SK-N-SH (cell line): ENCODE measurements around the gene MACROD2. TPM values are rescaled to one million over a fixed set of nuclear protein-coding genes. Genes with fewer than 3 reads are reported as not detected.

Source experiments
- CTCF ChIA-PET: fragments of 300-600, 350-600 bp; formaldehyde crosslinking; extraction: SDS; loops from one replicate; lab custom pipeline; 2021; lab: Yijun Ruan, JAX
- POLR2A ChIA-PET: fragments of 350-600 bp; sonication (Branson Sonifier 250); formaldehyde crosslinking; extraction: SDS; loops from one replicate; lab custom pipeline; 2020; ENCODE audit warnings: antibody characterized with exemption, inconsistent platforms; lab: Yijun Ruan, JAX
- DNase-seq: peaks from one replicate; pipeline ENCODE4 v3.0.0; 2012
- H2AFZ ChIP-seq: fragments of 200-600 bp; sonication (generic); 2 replicates; pipeline ENCODE4 v1.8.1; 2016; ENCODE audit warnings: antibody characterized with exemption, mild to moderate bottlenecking, low read depth
- H3F3A ChIP-seq: fragments of 200-600 bp; sonication (generic); replicated peaks from 2 replicates; pipeline ENCODE3; 2016; ENCODE audit warnings: antibody characterized with exemption, mild to moderate bottlenecking; ENCODE audit not compliant: insufficient read depth
- H3K27ac ChIP-seq, 2 experiments: fragments of 200-500 bp in 1 of 2; fragments of 200-600 bp in 1 of 2; sonication (Bioruptor generic) in 1 of 2; sonication (generic), shearing (Covaris generic) in 1 of 2; 2 replicates each; pipeline versions ENCODE4 v1.5.1 to v1.6.1; 2014 to 2016; ENCODE audit warnings: low read depth in 2 of 2, inconsistent platforms in 1 of 2, low read length in 1 of 2, mild to moderate bottlenecking in 1 of 2, mixed read lengths in 1 of 2
- H3K27me3 ChIP-seq: fragments of 200-600 bp; sonication (generic), shearing (Covaris generic); 2 replicates; pipeline ENCODE4 v1.6.1; 2016; ENCODE audit warnings: mixed run types; ENCODE audit not compliant: insufficient read depth
- H3K36me3 ChIP-seq, 2 experiments: fragments of 200-500 bp in 1 of 2; fragments of 200-600 bp in 1 of 2; sonication (Bioruptor generic) in 1 of 2; sonication (generic) in 1 of 2; replicated peaks in 1 of 2; 2 replicates each; pipeline versions ENCODE3 to v1.5.1; 2014 to 2016; ENCODE audit warnings: low read length in 1 of 2, mild to moderate bottlenecking in 1 of 2; ENCODE audit not compliant: insufficient read depth in 2 of 2, control insufficient read depth in 1 of 2
- H3K4me1 ChIP-seq, 2 experiments: fragments of 200-500 bp in 1 of 2; fragments of 200-600 bp in 1 of 2; sonication (Bioruptor generic) in 1 of 2; sonication (generic), shearing (Covaris generic) in 1 of 2; 2 replicates each; pipeline versions ENCODE4 v1.5.1 to v1.6.1; 2014 to 2016; ENCODE audit warnings: low read depth in 1 of 2, low read length in 1 of 2, mixed run types in 1 of 2; ENCODE audit not compliant: insufficient read depth in 2 of 2, control insufficient read depth in 1 of 2
- H3K4me2 ChIP-seq: fragments of 200-600 bp; sonication (generic), shearing (Covaris generic); 2 replicates; pipeline ENCODE4 v1.6.1; 2017; ENCODE audit warnings: mixed run types
- H3K4me3 ChIP-seq, 2 experiments: fragments of 200-500 bp in 1 of 2; fragments of 200-600 bp in 1 of 2; sonication (Bioruptor generic) in 1 of 2; sonication (generic), shearing (Covaris generic) in 1 of 2; 2 replicates each; pipeline versions ENCODE4 v1.5.1 to v1.8.1; 2014 to 2016; ENCODE audit warnings: low read depth in 2 of 2, inconsistent platforms in 1 of 2, low read length in 1 of 2, mild to moderate bottlenecking in 1 of 2, mixed read lengths in 1 of 2, moderate library complexity in 1 of 2
- H3K79me2 ChIP-seq: fragments of 200-600 bp; sonication (generic); 2 replicates; pipeline ENCODE4 v1.8.1; 2017; ENCODE audit warnings: mild to moderate bottlenecking; ENCODE audit not compliant: insufficient read depth
- H3K9ac ChIP-seq: fragments of 200-600 bp; sonication (generic); 2 replicates; pipeline ENCODE4 v1.6.1; 2017; ENCODE audit warnings: mixed run types
- H3K9me2 ChIP-seq: fragments of 200-600 bp; sonication (generic); 2 replicates; pipeline ENCODE4 v1.6.1; 2017; ENCODE audit warnings: mixed run types
- H3K9me3 ChIP-seq: fragments of 200-600 bp; sonication (generic); 2 replicates; pipeline ENCODE4 v1.6.1; 2017; ENCODE audit warnings: mixed run types, mild to moderate bottlenecking, moderate library complexity
- H4K20me1 ChIP-seq: fragments of 200-600 bp; sonication (generic); 2 replicates; pipeline ENCODE4 v1.6.1; 2017; ENCODE audit warnings: mild to moderate bottlenecking, mixed run types; ENCODE audit not compliant: insufficient read depth
- CHD2 ChIP-seq: fragments of 150-350 bp; IDR thresholded peaks from 2 replicates; pipeline ENCODE4 v1.6.1; 2018; ENCODE audit warnings: low read length; ENCODE audit not compliant: partially characterized antibody
- CTCF ChIP-seq: fragments of 200-600 bp; sonication (generic); IDR thresholded peaks from 2 replicates; pipeline ENCODE4 v1.6.1; 2017; ENCODE audit warnings: antibody characterized with exemption, mild to moderate bottlenecking, moderate library complexity
- ELF1 ChIP-seq: IDR thresholded peaks from 2 replicates; pipeline ENCODE4 v1.4.0; 2012
- EP300 ChIP-seq, 2 experiments: IDR thresholded peaks; 2 replicates each; pipeline versions ENCODE4 v1.4.0 to v1.6.1; 2012; ENCODE audit warnings: borderline replicate concordance in 1 of 2, low read depth in 1 of 2, low read length in 1 of 2
- EZH2phosphoT487 ChIP-seq: fragments of 200-600 bp; sonication (generic); IDR thresholded peaks from 2 replicates; pipeline ENCODE4 v1.6.1; 2017; ENCODE audit warnings: low read depth, mixed run types, mild to moderate bottlenecking, antibody characterized with exemption, moderate library complexity, borderline replicate concordance
- FOSL2 ChIP-seq: IDR thresholded peaks from 2 replicates; pipeline ENCODE4 v1.4.0; 2012; ENCODE audit warnings: low read depth, mild to moderate bottlenecking, moderate library complexity, borderline replicate concordance
- FOXJ3 ChIP-seq: sonication (generic); formaldehyde crosslinking; IDR thresholded peaks from 2 replicates; pipeline ENCODE4 v1.5.1; 2020; ENCODE audit warnings: mild to moderate bottlenecking, missing genetic modification reagents
- GABPA ChIP-seq: IDR thresholded peaks from 2 replicates; pipeline ENCODE4 v1.4.0; 2012; ENCODE audit warnings: low read depth, mild to moderate bottlenecking
- MXI1 ChIP-seq: IDR thresholded peaks from 2 replicates; pipeline ENCODE4 v1.6.1; 2012; ENCODE audit warnings: mild to moderate bottlenecking, low read depth, low read length, improper control_type of control experiment
- POLR2AphosphoS5 ChIP-seq: IDR thresholded peaks from 2 replicates; pipeline ENCODE4 v1.6.1; 2012; ENCODE audit warnings: low read depth, low read length
- RAD21 ChIP-seq: IDR thresholded peaks from 2 replicates; pipeline ENCODE4 v1.6.1; 2012; ENCODE audit warnings: mild to moderate bottlenecking, low read length
- RFX5 ChIP-seq: IDR thresholded peaks from 2 replicates; pipeline ENCODE4 v1.6.1; 2012; ENCODE audit warnings: mild to moderate bottlenecking, improper control_type of control experiment, low read length
- RXRA ChIP-seq: IDR thresholded peaks from 2 replicates; pipeline ENCODE4 v1.4.0; 2012; ENCODE audit warnings: low read depth, mild to moderate bottlenecking, borderline replicate concordance
- SIN3A ChIP-seq: IDR thresholded peaks from 2 replicates; pipeline ENCODE4 v1.6.1; 2012; ENCODE audit warnings: low read depth, mild to moderate bottlenecking, low read length, moderate library complexity, borderline replicate concordance
- SMC3 ChIP-seq: IDR thresholded peaks from 2 replicates; pipeline ENCODE4 v1.6.1; 2012; ENCODE audit warnings: low read depth, low read length, improper control_type of control experiment
- TCF12 ChIP-seq: IDR thresholded peaks from 2 replicates; pipeline ENCODE4 v1.4.0; 2012
- USF2 ChIP-seq: fragments of 150-350 bp; IDR thresholded peaks from 2 replicates; pipeline ENCODE4 v1.6.1; 2017; ENCODE audit warnings: antibody characterized with exemption, low read length, low read depth, borderline replicate concordance
- YY1 ChIP-seq: IDR thresholded peaks from 2 replicates; pipeline ENCODE4 v1.4.0; 2012; ENCODE audit warnings: low read depth, mild to moderate bottlenecking
- WGBS: methylation state at CpG from one replicate; pipeline ENCODE4 v1.1.6; 2017; ENCODE audit warnings: low lambda C conversion rate; 5-methylcytosine and 5-hydroxymethylcytosine counted together
- polyA plus RNA-seq, 3 experiments: library from polyadenylated mRNA; depleted of rRNA; stranded (reverse); fragments of >200 nt; gene quantifications; 2 replicates each; pipeline ENCODE4 v1.2.3, GENCODE V29; 2012
- TF ChIP-seq, protein P1 (sequence below): fragments of 150-350 bp; IDR thresholded peaks from 2 replicates; pipeline ENCODE4 v1.6.1; 2016; ENCODE audit warnings: mild to moderate bottlenecking, low read depth, low read length

The MACROD2 gene
- polyA plus RNA-seq, 1 of the 3 experiments (the other 2 are of a cell fraction) = 0.33 TPM

- TF ChIP-seq CTCF (no peak), USF2 (no peak), SIN3A (no peak), RAD21 (no peak), FOSL2 (no peak)
Measured at GRCh38 chr20:15336011-15336410, 1340.7 kb downstream of the MACROD2 start (continued).

DNA sequence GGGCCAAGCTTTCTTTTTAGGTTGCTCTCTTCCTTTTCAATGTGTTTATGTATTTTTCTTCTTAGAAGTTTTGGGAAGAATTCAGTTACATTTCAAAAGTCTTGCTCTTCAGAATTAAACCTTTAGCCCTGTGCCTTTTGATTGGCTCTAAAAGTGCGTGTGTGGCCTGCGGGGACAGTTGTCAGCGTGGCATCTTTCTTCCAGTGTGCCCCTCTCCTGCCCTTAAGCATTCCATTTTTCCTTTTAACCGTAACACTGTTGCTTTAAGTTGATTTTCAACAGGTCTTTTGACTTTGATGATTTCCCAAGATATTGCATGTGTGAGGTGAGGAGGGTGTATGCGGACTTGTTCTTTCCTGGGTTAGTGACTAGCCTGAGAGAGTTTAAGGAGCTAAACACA is 1341.2 kb downstream of the MACROD2 start:
- no peaks in the 10 kb centered on the region for H3K4me1 ChIP-seq
- no peak for DNase-seq
- no peak overlapping the region for H2AFZ ChIP-seq
- TF ChIP-seq ELF1 (no peak), CTCF (no peak), EZH2phosphoT487 (no peak), TCF12 (no peak), FOXJ3 (no peak), RXRA (no peak), SIN3A (no peak), CHD2 (no peak), RFX5 (no peak), RAD21 (no peak), SMC3 (no peak), YY1 (no peak), EP300 (IDR thresholded peaks at IDR 0.05; ENCODE audit: borderline replicate concordance in 1 of 2, low read depth in 1 of 2, low read length in 1 of 2) (no peak), POLR2AphosphoS5 (no peak), GABPA (no peak), MXI1 (no peak)
- TF ChIP-seq, protein P1, sequence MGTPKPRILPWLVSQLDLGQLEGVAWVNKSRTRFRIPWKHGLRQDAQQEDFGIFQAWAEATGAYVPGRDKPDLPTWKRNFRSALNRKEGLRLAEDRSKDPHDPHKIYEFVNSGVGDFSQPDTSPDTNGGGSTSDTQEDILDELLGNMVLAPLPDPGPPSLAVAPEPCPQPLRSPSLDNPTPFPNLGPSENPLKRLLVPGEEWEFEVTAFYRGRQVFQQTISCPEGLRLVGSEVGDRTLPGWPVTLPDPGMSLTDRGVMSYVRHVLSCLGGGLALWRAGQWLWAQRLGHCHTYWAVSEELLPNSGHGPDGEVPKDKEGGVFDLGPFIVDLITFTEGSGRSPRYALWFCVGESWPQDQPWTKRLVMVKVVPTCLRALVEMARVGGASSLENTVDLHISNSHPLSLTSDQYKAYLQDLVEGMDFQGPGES = no peak
- H3K4me2 ChIP-seq = no peak overlapping the region
- H3K27me3 ChIP-seq = no peaks in the 10 kb centered on the region
- H4K20me1 ChIP-seq = no peaks in the 10 kb centered on the region
- H3F3A ChIP-seq = no peaks in the 10 kb centered on the region
- ChIA-PET POLR2A (interaction anchor here (0.6 kb wide), 1 partner anchor 13 kb away, joined by 5 read pairs; no protein-coding TSS in a partner anchor), CTCF (no interaction called here)
- no peaks in the 10 kb centered on the region for H3K79me2 ChIP-seq
- H3K9me3 ChIP-seq = no peaks in the 10 kb centered on the region
- H3K36me3 ChIP-seq = no peaks in the 10 kb centered on the region
- H3K9me2 ChIP-seq = no peaks in the 10 kb centered on the region
- no peak overlapping the region for H3K4me3 ChIP-seq
- 81% methylated on average over 5 of the region's 5 CpGs for WGBS
- H3K9ac ChIP-seq = no peak overlapping the region
- no peak overlapping the region for H3K27ac ChIP-seq
